22Rv1 (cell line): ENCODE results near the gene TOMM70.
A peak's percentile ranks its signal among the peaks of the same experiment; 100 is the strongest.
"Not testable (repeated sequence)": the region's sequence is repeated elsewhere in the genome, so short reads cannot be mapped to it uniquely, and the experiment has no call there.

Experiments used
- H3K27ac ChIP-seq: fragments of 450-650 bp; 2 replicates; pipeline ENCODE4 v1.5.1; 2017
- CTCF ChIP-seq: fragments of 450-650 bp; IDR thresholded peaks from 2 replicates; pipeline ENCODE4 v1.5.1; 2017; ENCODE audit warnings: mild to moderate bottlenecking
- ZFX ChIP-seq: fragments of 450-650 bp; IDR thresholded peaks from 2 replicates; pipeline ENCODE4 v1.6.1; 2017; ENCODE audit warnings: antibody characterized with exemption, borderline replicate concordance

Gene TOMM70

DNA sequence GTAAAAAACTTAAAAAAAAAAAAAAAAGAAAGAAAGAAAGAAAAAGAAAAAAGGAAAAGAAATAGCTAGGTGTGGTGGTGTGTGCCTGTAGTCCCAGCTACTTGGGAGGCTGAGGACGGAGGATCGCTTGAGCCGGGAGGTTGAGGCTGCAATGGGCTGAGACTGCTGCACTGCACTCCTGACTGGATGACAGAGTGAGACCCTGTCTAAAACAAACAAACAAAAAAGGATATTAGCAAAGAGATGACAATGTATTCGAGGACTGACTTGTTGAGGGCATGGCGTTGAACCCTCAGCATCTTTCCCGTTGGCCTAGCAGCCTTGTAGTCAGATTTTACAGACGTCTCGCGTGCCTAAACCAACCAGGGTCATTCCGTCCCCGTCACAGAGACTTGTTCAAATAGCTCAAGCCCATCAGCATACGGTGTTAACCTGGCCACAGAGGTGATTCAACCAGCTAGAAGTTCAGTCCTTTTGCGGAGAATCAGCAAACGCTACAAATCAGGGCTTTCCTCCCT lies 66.9 kb downstream of the TOMM70 start:
- no peak for TF ChIP-seq CTCF
- TF ChIP-seq ZFX = no peak
- H3K27ac ChIP-seq = peak overlapping the region; percentile 79

- TF ChIP-seq ZFX (no peak), CTCF (no peak)
- no peak overlapping the region for H3K27ac ChIP-seq
These were observed 67.8 kb downstream of the TOMM70 start for GRCh38 chr3:100333051-100333450.

DNA sequence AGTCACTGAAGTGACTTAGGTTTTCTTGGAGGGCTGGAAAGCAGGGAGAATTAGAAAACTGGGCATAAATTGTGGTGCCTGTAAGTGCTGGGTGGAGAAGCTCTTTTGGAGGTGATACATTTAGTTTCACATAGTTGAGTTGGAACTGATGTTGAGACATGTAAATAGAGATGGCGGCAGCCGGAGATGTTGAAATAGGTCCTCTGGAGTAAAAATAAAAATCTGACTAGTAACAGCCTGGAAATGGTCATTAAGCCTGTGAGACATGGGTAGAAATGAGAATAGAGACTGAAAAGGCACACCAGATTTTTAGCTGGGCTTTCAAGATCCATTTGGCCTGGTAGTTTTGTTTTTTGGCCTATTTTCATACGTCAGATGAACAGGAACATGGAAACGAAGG lies 69.2 kb downstream of the TOMM70 start:
- H3K27ac ChIP-seq = no peak overlapping the region

GRCh38 chr3:100330651-100331050 lies 70.2 kb downstream of the TOMM70 start:
- no peak overlapping the region for H3K27ac ChIP-seq
- TF ChIP-seq ZFX (no peak), CTCF (no peak)

More for the DNA sequence above, 69.2 kb downstream of the TOMM70 start:
- no peak for TF ChIP-seq ZFX
- TF ChIP-seq CTCF = no peak

- H3K27ac ChIP-seq = no peak overlapping the region; the same call in 1 of the 2 replicates
- TF ChIP-seq ZFX (no peak), CTCF (no peak)
These were observed 70.9 kb downstream of the TOMM70 start for GRCh38 chr3:100329800-100330489.

DNA sequence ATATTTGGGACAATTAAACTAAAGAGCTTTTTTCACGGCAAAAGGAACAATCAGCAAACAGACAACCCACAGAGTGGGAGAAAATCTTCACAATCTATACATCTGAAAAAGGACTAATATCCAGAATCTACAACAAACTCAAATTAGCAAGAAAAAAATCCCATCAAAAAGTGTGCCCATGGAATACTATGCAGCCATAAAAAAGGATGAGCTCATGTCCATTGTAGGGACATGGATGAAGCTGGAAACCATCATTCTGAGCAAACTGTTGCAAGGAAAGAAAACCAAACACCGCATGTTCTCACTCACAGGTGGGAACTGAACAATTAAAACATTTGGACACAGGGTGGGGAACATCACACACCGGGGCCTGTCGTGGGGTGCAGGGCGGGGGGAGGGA lies 73.5 kb downstream of the TOMM70 start:
- not testable (repeated sequence) for H3K27ac ChIP-seq

DNA sequence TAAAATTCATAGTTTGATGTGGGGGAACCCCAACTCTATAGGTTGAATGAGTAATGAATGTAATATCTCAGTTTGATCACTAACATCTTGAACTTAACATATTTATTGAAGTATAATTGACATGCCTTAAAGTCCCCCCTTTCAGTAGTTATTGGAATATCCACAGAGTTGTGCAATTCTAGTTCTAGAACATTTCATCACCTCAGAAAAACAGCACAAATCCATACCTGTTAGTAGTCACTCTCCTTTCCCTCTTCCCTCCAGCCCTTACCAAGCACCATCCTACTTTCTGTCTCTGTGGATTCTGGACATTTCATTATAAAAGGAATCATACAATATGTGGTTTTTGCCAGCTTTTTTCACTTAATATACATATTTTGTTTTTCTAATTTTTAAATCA lies 75.1 kb downstream of the TOMM70 start:
- TF ChIP-seq ZFX = no peak
- TF ChIP-seq CTCF = no peak

GRCh38 chr3:100324044-100324443 lies 76.8 kb downstream of the TOMM70 start:
- H3K27ac ChIP-seq = no peak overlapping the region
- no peak for TF ChIP-seq ZFX
- TF ChIP-seq CTCF = no peak

More for the DNA sequence above, 75.1 kb downstream of the TOMM70 start:
- no peak overlapping the region for H3K27ac ChIP-seq
